GM12891 (cell line): ENCODE data around the gene NAALADL2.

Experiments
- POLR2A ChIP-seq: IDR thresholded peaks from 2 replicates; pipeline ENCODE4 v1.6.1; 2011; ENCODE audit warnings: low read depth, low read length, control low read depth
- POLR2AphosphoS5 ChIP-seq: IDR thresholded peaks from 2 replicates; pipeline ENCODE4 v1.6.1; 2011; ENCODE audit warnings: low read depth, low read length, control low read depth
- TAF1 ChIP-seq: IDR thresholded peaks from 2 replicates; pipeline ENCODE4 v1.6.1; 2011; ENCODE audit warnings: low read depth, low read length, control low read depth

- no peak for TF ChIP-seq POLR2AphosphoS5
- no peak for TF ChIP-seq POLR2A
- TF ChIP-seq TAF1, result no peak
Observed at GRCh38 chr3:174883881-174884675, 24.9 kb downstream of the NAALADL2 start.
